ENCODE measurements around the gene ATXN1L. TPM values are rescaled to one million over a fixed set of nuclear protein-coding genes. Genes with fewer than 3 reads are reported as not detected.

ATXN1L gene
- total RNA-seq, 6 donors from 2014 or later: 22.0 to 31.2 (median 29.1) TPM

GRCh38 chr16:71867939-71868338 is 22.2 kb downstream of the ATXN1L start:
- H3K27ac ChIP-seq: no peak overlapping the region
- H3K27me3 ChIP-seq: no peaks in the 10 kb centered on the region
- TF ChIP-seq EP300 (IDR thresholded peaks at IDR 0.05) (no peak), CTCF (IDR thresholded peaks at IDR 0.05) (no peak), POLR2A (IDR thresholded peaks at IDR 0.05) (no peak), POLR2AphosphoS5 (IDR thresholded peaks at IDR 0.05) (no peak)
- H3K36me3 ChIP-seq: peaks cover 6 to 57% (median 17%) of the 10 kb centered on the region in 4 donors
- no peak overlapping the region for H3K4me3 ChIP-seq
- DNase-seq (no peak), ATAC-seq (ENCODE audit: low FRiP score in 2 of 2) (no peak)
- 87 to 100% methylated on average over 3 of the region's 3 CpGs for WGBS, 2 donors
- no peaks in the 10 kb centered on the region for H3K9me3 ChIP-seq
- H3K4me1 ChIP-seq: no peaks in the 10 kb centered on the region

GRCh38 chr16:71869089-71869488 is 23.3 kb downstream of the ATXN1L start:
- Histone ChIP-seq H3K9me3 (no peaks in the 10 kb centered on the region), H3K36me3 (peaks cover 2 to 48% (median 11%) of the 10 kb centered on the region in 4 donors), H3K27ac (no peak overlapping the region), H3K4me1 (no peaks in the 10 kb centered on the region), H3K4me3 (no peak overlapping the region), H3K27me3 (no peaks in the 10 kb centered on the region)
- 100% methylated on average over 1 of the region's 1 CpG for WGBS, 2 donors
- no peak for DNase-seq
- no peak for ATAC-seq (ENCODE audit: low FRiP score in 2 of 2)
- TF ChIP-seq POLR2A (IDR thresholded peaks at IDR 0.05) (no peak), CTCF (IDR thresholded peaks at IDR 0.05) (no peak), EP300 (IDR thresholded peaks at IDR 0.05) (no peak), POLR2AphosphoS5 (IDR thresholded peaks at IDR 0.05) (no peak)

- no peaks in the 10 kb centered on the region for H3K4me1 ChIP-seq
- ATAC-seq (ENCODE audit: low FRiP score in 2 of 2) (no peak), DNase-seq (no peak)
- H3K27me3 ChIP-seq: no peaks in the 10 kb centered on the region
- no peak for TF ChIP-seq EP300 (IDR thresholded peaks at IDR 0.05)
- TF ChIP-seq CTCF (IDR thresholded peaks at IDR 0.05): no peak
- TF ChIP-seq POLR2AphosphoS5 (IDR thresholded peaks at IDR 0.05): no peak
- no peak for TF ChIP-seq POLR2A (IDR thresholded peaks at IDR 0.05)
- 93 to 96% methylated on average over 2 of the region's 2 CpGs for WGBS, 2 donors
- H3K4me3 ChIP-seq: no peak overlapping the region
- no peak overlapping the region for H3K27ac ChIP-seq
- no peaks in the 10 kb centered on the region for H3K9me3 ChIP-seq
- peaks cover 0 to 44% (median 4%) of the 10 kb centered on the region in 4 donors for H3K36me3 ChIP-seq
Measured at GRCh38 chr16:71870818-71871217, 25.0 kb downstream of the ATXN1L start.

GRCh38 chr16:71873199-71873598 is 27.4 kb downstream of the ATXN1L start:
- H3K4me1 ChIP-seq: no peaks in the 10 kb centered on the region
- WGBS, 2 donors: 84 to 91% methylated on average over 4 of the region's 4 CpGs
- no peak overlapping the region for H3K4me3 ChIP-seq
- ATAC-seq (ENCODE audit: low FRiP score in 2 of 2): no peak
- peaks cover 0 to 43% (median 6%) of the 10 kb centered on the region in 4 donors for H3K36me3 ChIP-seq
- TF ChIP-seq EP300 (IDR thresholded peaks at IDR 0.05) (no peak), CTCF (IDR thresholded peaks at IDR 0.05) (no peak), POLR2AphosphoS5 (IDR thresholded peaks at IDR 0.05) (no peak), POLR2A (IDR thresholded peaks at IDR 0.05) (no peak)
- DNase-seq: no peak
- no peak overlapping the region for H3K27ac ChIP-seq
- H3K9me3 ChIP-seq: no peaks in the 10 kb centered on the region
- no peaks in the 10 kb centered on the region for H3K27me3 ChIP-seq

DNA sequence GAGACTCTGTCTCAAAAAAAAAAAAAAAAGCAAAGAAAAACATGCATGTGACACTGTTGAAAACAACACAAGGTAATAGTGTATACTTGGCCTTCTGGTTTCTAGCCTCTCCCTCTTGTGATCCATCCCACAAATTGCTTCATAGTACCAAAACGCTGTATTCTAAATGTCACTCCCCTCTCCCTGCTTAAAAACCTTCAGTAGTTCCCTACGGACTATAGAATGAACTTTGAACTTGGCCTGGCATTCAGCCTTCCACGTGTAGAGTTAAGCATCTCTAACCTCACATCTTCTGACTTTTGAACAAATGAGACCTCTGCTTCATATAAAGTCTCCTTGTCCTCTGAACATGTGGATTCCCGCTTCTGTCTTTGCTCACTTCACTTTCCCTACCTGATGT is 33.1 kb downstream of the ATXN1L start:
- DNase-seq (no peak), ATAC-seq (ENCODE audit: low FRiP score in 2 of 2) (no peak)
- Histone ChIP-seq H3K4me1 (peaks cover 9 to 30% (median 20%) of the 10 kb centered on the region in 4 donors), H3K27me3 (no peaks in the 10 kb centered on the region), H3K9me3 (no peaks in the 10 kb centered on the region), H3K4me3 (no peak overlapping the region), H3K36me3 (peaks cover 0 to 52% (median 11%) of the 10 kb centered on the region in 4 donors), H3K27ac (no peak overlapping the region)
- 65 to 79% methylated on average over 4 of the region's 4 CpGs for whole genome bisulfite sequencing, 2 donors
- TF ChIP-seq POLR2A (IDR thresholded peaks at IDR 0.05): no peak
- no peak for TF ChIP-seq CTCF (IDR thresholded peaks at IDR 0.05)
- no peak for TF ChIP-seq POLR2AphosphoS5 (IDR thresholded peaks at IDR 0.05)
- TF ChIP-seq EP300 (IDR thresholded peaks at IDR 0.05): no peak

Measured in upper lobe of left lung (tissue), 6 donors.